Hematopoietic multipotent progenitor cell treated with erythropoietin and hydrocortisone succinate and interleukin-3 and kit ligand, for 6 days (in vitro differentiated cells): Measurements from ENCODE around the gene SMPD2.

Source experiments
- DNase-seq: peaks from one replicate; pipeline ENCODE4 v3.0.0-alpha.2; 2015

The SMPD2 gene

GRCh38 chr6:109461733-109462526 is 21.4 kb downstream of the SMPD2 start:
- no peak for DNase-seq

DNA sequence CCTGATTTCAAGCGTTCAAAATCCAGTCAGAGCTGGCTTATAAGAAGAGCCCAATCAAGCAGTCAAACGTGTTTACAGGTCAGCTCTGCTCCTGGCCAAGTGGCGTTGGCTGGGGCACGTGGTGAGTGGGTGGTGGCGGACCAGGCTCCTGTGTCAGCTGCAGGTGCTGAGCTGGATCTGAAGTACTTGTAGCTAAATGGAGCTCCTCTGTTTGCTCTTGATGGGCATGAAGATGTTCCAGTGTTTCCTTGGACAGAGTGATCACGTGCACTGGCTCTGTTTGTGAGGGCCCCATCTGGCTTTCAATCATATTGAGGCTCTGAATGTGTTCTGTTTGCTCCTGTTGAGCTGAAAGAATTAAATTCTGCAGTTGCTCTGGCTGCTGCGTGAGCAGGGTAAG is 25.2 kb downstream of the SMPD2 start:
- no peak for DNase-seq

GRCh38 chr6:109466212-109466923 is 25.8 kb downstream of the SMPD2 start:
- DNase-seq: peak; percentile 47

DNA sequence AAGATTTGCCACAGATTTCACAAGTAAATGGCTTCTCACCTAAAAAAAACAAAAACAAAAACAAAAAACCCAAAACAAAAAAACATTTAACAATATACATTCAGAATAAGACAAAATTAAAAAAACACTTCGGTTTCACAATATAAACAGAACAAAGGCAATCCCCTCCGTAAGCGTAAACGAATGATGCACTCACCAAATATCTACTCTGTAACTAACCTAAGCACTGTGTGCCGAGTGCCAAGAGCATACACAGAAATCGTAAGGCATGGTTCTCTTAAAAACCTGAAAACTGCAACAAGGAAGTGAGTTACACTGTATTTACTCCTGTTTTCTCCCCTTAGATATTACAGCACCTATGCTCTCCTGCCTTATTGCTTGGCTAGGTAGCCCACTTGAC is 27.2 kb downstream of the SMPD2 start:
- no peak for DNase-seq

- no peak for DNase-seq
Observed at GRCh38 chr6:109469591-109470189, 29.2 kb downstream of the SMPD2 start.

DNA sequence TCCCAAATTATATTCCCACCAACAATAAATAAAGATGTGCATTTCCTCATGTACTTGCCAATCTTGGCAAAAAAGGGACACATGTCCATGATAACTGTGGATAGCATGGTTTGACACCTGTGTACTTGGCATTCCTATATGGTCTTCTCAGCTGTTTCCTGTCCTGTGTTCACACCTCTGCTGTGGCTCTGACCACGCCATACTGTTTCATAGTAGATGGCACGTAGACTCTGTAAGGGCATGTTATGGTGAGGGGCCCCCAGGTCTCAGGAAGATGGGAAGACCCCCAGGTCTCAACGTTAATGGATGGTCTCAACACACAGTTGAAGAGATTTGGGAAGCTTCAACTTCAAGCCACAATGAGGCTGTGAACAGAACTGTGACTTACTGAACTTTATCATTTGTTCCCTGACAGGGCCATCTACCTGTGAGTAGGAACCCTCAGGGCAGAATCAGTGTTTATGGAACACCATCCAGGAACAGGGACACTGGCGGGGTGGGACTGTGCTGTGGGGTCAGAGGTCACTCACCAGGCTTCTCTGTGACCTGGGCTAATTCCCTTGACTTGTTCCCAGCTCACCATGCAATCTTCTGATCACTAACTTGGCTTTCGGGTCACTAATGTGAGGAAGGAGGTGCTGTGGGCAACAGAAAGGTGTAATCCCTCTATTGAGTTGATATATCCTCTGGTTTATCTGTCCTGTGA is 30.7 kb downstream of the SMPD2 start:
- DNase-seq: no peak

GRCh38 chr6:109472132-109472995 is 31.8 kb downstream of the SMPD2 start:
- DNase-seq: no peak

- DNase-seq: no peak
Observed at GRCh38 chr6:109473120-109473519, 32.6 kb downstream of the SMPD2 start.

- DNase-seq: no peak
Observed at GRCh38 chr6:109474995-109475394, 34.5 kb downstream of the SMPD2 start.

DNA sequence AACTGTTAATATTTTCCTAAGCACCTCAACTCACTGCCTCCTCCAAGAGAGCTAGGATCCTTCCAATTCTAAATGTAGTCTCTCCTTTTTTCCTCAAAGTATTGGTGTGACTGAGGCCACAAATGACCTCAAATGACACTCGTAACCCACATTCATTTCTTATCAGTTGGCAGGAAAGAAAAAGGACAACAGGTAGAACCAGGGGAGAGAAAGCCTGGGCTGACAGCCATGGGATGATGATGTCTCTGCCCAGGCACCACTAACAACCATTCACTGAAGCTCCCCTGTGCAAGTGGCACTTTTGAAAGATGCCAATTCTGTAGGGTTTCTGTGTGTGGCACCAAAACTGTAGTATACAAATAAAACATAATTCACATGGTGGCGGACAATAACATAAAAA is 35.1 kb downstream of the SMPD2 start:
- DNase-seq: no peak

- DNase-seq: no peak
Observed at GRCh38 chr6:109477184-109477583, 36.7 kb downstream of the SMPD2 start.

DNA sequence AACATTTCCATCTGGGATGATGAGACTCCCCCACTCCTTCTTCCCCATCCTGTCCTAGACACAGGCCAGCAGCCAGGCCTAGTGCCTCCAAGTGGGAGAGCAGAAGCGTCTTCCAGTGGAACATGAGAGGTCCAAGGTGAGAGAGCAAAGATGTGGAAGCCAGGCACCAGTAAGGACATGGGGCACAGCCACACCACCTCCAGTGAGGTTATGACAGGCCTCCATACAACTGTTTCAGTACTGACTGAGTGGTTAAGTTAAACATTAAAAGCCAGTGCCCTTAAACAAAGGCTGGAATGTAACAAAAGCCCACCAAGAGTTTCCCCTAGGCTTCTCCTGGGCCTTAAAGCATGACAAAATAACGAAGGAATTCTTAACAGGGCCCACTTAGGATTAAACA is 37.2 kb downstream of the SMPD2 start:
- no peak for DNase-seq

DNA sequence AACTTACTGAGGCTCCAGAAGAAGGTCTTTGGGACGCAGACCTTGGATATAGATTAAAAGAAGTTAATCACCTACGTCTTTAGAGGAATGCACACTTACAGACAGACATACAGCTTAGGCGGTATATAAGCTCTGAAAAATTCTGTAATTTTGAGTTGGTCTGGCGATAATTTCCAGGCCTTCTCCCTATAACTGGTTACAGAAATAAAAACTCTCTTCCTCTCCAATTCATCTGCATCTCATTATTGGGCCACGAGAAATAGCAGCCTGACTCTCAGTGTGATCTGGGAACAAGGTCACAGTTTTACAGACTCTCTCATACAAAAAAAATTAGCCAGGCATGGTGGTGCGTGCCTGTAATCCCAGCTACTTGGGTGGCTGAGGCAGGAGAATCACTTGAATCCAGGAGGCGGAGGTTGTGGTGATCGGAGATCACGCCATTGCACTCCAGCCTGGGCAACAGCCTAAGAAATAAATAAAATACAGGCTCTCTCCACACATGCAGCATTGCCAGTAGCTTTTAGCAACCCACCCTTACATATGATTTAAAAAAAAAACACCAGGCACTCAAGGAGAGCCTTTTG is 37.8 kb downstream of the SMPD2 start:
- no peak for DNase-seq

GRCh38 chr6:109478841-109479624 is 38.5 kb downstream of the SMPD2 start:
- DNase-seq: no peak

DNA sequence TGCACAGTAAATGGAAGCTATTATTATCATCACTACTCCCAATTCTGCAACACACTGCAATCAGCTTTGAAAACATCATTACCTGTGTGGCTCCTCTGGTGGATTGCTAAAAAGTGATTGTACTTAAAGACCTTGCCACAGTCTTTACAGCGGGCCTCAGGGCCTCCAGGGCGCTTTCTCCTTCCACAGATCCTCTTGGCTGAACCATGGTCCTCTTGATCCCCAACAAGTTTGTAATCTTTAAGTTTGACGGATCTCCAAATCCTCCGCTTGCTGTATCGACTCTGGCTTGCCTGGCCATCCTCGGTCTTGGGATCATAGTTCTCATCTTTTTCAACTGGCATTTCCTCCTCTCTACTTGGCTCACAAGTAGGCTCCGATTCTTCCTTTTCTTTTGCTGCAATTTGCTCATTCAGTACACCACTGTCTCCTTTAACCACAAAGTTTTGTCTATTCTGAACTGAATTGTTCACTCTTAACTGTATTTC is 40.5 kb downstream of the SMPD2 start:
- no peak for DNase-seq

DNA sequence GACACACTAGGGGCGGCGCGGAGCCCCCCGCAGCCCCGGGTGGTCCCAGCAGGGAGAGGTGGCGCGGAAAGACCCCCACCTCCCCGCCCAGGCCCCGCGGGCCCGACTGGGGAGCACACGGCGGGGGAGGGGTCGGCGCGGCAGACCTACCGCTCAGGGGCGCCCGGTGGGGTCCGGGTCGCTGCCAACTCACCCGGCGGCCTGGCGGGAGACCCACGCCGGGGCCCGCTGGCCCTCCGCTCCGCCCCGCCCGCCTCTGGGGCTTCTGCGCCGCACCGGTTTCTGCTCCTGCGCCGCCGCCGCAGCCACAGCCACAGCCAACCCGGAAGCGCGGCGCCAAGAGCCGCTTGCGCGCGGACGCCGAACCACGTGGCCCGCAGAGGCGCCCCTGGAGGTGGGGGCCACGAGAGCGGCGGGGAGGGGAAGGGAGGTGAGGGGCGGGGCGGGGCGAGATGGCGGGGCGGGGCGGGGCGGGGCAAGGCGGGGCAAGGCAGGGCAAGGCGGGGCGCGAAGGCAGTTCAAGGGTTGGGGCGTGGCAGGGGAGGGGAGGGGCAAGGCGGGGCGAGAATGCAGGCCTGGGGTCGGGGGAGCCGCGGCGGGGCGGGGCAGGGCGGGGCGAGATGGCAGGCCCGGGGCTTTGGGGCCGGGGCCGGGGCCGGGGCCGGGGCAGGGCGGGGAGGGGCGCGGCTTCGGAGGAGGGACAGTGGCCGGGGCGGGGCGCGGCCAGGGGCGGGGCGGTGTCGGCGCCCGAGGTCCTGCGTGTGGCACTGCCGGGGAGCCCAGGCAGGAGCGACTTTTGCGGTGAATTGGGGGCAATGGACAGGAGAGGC is 42.6 kb downstream of the SMPD2 start, which contains the start of gene ZBTB24:
Gene ZBTB24 (minus strand): TSS at position 315 of the 830 bp plus-strand sequence. CDS start 1,193 bp downstream, outside the sequence.
- DNase-seq: peak; percentile 95

DNA sequence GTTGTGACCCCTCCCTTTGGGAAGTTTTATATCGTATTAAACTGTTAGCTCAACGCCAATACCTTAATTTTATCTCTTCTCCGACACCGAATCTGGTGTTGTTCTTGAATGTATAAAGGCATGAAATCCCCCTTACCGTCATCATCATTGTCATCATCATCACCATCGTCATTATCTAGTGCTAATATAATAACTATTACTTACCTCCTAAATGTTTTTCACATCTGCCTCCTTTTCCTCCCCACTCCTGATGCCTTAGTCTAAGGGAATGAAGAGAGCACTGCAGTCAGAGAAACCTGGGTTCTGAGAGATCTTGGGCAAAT is 43.2 kb downstream of the SMPD2 start:
- no peak for DNase-seq

DNA sequence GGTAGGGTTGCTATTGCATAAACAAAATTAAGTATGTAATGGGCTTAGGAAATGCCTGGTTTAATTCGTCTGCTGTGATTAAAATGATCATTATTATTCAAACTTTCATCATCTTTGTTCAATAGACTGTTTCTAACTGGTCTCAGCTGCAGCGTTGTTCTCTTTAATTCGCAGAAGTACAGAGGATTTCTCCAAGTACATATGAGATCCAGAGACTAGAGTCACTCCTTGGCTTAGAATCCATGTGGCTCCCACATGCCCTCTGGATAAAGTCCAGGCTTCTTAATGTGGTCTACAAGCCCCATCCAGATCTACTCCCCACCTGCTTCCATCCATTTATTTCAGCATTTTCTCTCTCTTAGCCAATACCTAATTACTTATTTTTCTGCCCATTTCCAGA is 43.6 kb downstream of the SMPD2 start:
- no peak for DNase-seq

DNA sequence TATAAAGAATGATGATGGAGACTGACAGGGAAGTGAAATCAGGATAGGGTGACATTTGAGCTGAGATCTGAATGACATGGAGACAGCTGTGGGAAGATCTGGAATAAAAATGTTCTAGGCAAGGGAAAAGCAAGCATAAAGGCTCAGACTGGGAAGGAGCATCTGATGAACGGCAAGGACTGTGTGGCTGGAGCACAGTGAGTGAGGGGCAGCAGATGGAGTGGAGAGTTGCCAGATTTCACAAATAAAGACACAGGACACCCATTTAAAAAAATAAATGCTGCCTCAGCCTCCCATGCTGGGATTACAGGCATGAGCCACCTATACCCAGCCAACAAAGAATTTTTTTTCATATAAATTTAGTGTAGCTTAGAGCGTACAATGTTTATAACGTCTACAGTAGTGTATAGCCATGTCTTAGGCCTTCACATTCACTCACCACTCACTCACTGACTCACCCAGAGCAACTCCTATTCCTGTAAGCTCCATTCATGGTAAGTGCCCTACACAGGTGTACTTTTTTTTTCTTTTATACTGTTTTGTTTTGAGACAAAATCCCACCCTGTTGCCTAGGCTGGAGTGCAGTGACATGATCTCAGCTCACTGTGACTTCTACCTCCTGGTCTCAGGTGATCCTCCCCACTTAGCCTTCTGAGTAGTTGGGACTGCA is 44.9 kb downstream of the SMPD2 start:
- DNase-seq: no peak

DNA sequence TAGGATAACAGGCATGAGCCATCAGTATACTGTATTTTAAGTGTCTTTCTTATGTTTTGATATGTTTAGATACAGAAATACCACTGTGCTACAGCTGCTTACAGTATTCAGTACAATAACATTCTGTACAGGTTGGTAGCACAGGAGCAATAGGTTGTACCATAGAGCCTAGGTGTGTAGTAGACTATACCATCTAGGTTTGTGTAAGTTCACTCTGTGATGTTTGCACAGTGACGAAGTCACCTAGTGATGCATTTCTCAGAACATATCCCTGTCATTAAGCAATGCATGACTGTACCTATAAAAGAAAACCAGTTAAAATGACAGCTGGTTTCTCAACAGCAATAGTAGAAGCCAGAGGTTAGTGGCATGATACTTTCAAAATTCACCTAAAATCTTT is 45.5 kb downstream of the SMPD2 start:
- DNase-seq: no peak
